Keratinocyte (primary cell): ENCODE results near the gene SDC1. TPM values are rescaled to one million over a fixed set of nuclear protein-coding genes. Genes with fewer than 3 reads are reported as not detected.

Experiments
- DNase-seq: peaks from one replicate; pipeline ENCODE4 v3.0.0-alpha.2; 2011; ENCODE audit warnings: low read depth, missing footprints, low spot score
- FAIRE-seq: peaks from 2 replicates; lab custom pipeline; 2011; peaks lifted over from hg19 to GRCh38; lab: Jason Lieb, UNC
- H2AFZ ChIP-seq: 2 replicates; pipeline ENCODE4 v1.6.0; 2012; ENCODE audit warnings: low read length, control low read depth, inconsistent platforms; ENCODE audit not compliant: control insufficient read depth
- H3K27ac ChIP-seq: 2 replicates; pipeline ENCODE4 v1.5.1; 2011; ENCODE audit warnings: low read length; ENCODE audit not compliant: control insufficient read depth, insufficient read depth
- H3K27me3 ChIP-seq: 3 replicates; pipeline ENCODE4 v1.6.0; 2011; ENCODE audit warnings: low read length; ENCODE audit not compliant: control insufficient read depth, insufficient read depth; ENCODE audit errors: extremely low read depth
- H3K36me3 ChIP-seq, 2 experiments: 2 replicates in 1 of 2; 3 replicates in 1 of 2; pipeline ENCODE4 v1.5.1; 2011; ENCODE audit warnings: low read length in 2 of 2, mild to moderate bottlenecking in 1 of 2; ENCODE audit not compliant: control insufficient read depth in 2 of 2, insufficient read depth in 2 of 2; ENCODE audit errors: extremely low read depth in 1 of 2
- H3K4me1 ChIP-seq: 3 replicates; pipeline ENCODE4 v1.5.1; 2011; ENCODE audit warnings: low read length; ENCODE audit not compliant: control insufficient read depth, insufficient read depth; ENCODE audit errors: extremely low read depth
- H3K4me2 ChIP-seq: 3 replicates; pipeline ENCODE4 v1.6.0; 2011; ENCODE audit warnings: low read depth, low read length; ENCODE audit not compliant: control insufficient read depth, insufficient read depth; ENCODE audit errors: extremely low read depth
- H3K4me3 ChIP-seq, 3 experiments: fragments of 200-600 bp in 1 of 3; sonication (generic) in 1 of 3; 2 replicates in 2 of 3; 3 replicates in 1 of 3; pipeline ENCODE4 v1.5.1; 2011 to 2016; ENCODE audit warnings: low read length in 3 of 3, mild to moderate bottlenecking in 3 of 3, control low read depth in 2 of 3, inconsistent platforms in 1 of 3, low read depth in 1 of 3, mixed read lengths in 1 of 3, mixed run types in 1 of 3, moderate library complexity in 1 of 3; ENCODE audit not compliant: control insufficient read depth in 2 of 3, insufficient read depth in 2 of 3; ENCODE audit errors: extremely low read depth in 1 of 3
- H3K79me2 ChIP-seq: 2 replicates; pipeline ENCODE4 v1.6.0; 2012; ENCODE audit warnings: low read length; ENCODE audit not compliant: control insufficient read depth, insufficient read depth
- H3K9ac ChIP-seq: 3 replicates; pipeline ENCODE4 v1.6.0; 2011; ENCODE audit warnings: low read length; ENCODE audit not compliant: control insufficient read depth, insufficient read depth; ENCODE audit errors: extremely low read depth
- H3K9me1 ChIP-seq: 3 replicates; pipeline ENCODE4 v1.6.0; 2011; ENCODE audit warnings: low read length; ENCODE audit not compliant: control insufficient read depth, insufficient read depth; ENCODE audit errors: extremely low read depth
- H3K9me3 ChIP-seq: 2 replicates; pipeline ENCODE4 v1.5.1; 2012; ENCODE audit warnings: low read depth, low read length; ENCODE audit not compliant: control insufficient read depth
- H4K20me1 ChIP-seq: 3 replicates; pipeline ENCODE4 v1.6.0; 2011; ENCODE audit warnings: low read length; ENCODE audit not compliant: control insufficient read depth, insufficient read depth; ENCODE audit errors: extremely low read depth
- CTCF ChIP-seq, 3 experiments: IDR thresholded peaks in 1 of 3; conservative IDR thresholded peaks in 1 of 3; optimal IDR thresholded peaks in 1 of 3; 2 replicates in 2 of 3; 3 replicates in 1 of 3; pipeline versions ENCODE3 to v1.5.1; 2011; ENCODE audit warnings: low read length in 3 of 3, mild to moderate bottlenecking in 3 of 3, moderate library complexity in 2 of 3, control low read depth in 1 of 3, inconsistent platforms in 1 of 3; ENCODE audit not compliant: insufficient read depth in 2 of 3; ENCODE audit errors: extremely low read depth in 1 of 3
- EZH2 ChIP-seq: IDR thresholded peaks from one replicate; pipeline ENCODE4 v1.6.1; 2012; ENCODE audit warnings: inconsistent platforms, mild to moderate bottlenecking, low read length, moderate library complexity
- dilution Hi-C: fragments of 300-500 bp; cut with MboI; formaldehyde crosslinking; loops from one replicate; pipeline ENCODE4 v1.7.0; 2020; ENCODE audit warnings: low sequenced_read_pairs; ENCODE audit not compliant: extremely low pct_ligation_motif_present
- polyA plus RNA-seq, 5 experiments: library from polyadenylated mRNA; depleted of rRNA in 3 of 5; stranded (reverse) in 3 of 5; stranded (forward) in 1 of 5; unstranded in 1 of 5; fragments of >200 nt; gene quantifications; 1 replicate in 1 of 5; 2 replicates in 3 of 5; 3 replicates in 1 of 5; pipeline versions ENCODE4 v1.2.1 to v1.2.3, GENCODE V29; 2011 to 2012; ENCODE audit warnings: missing spikeins in 2 of 5, low read depth in 1 of 5, low replicate concordance in 1 of 5

Gene SDC1
- polyA plus RNA-seq, 1 donor (not counting 4 experiments of a cell fraction or from before 2014, with no cell fraction given), result 696 TPM

GRCh38 chr2:20219763-20220380, 5.1 kb downstream of the SDC1 start:
- DNase-seq (no peak), FAIRE-seq (no peak)
- peak overlapping the region; percentile 96 for H3K27ac ChIP-seq
- H3K4me3 ChIP-seq, result peak overlapping the region; percentile 19 to 94 (median 91)
- H3K4me1 ChIP-seq, result peaks cover 79% of the 10 kb centered on the region
- peaks cover 34% of the 10 kb centered on the region for H4K20me1 ChIP-seq
- no peaks in the 10 kb centered on the region for H3K27me3 ChIP-seq
- dilution Hi-C loops, result no loop called here
- H3K9ac ChIP-seq, result peak overlapping the region; percentile 96
- H3K4me2 ChIP-seq, result peak overlapping the region; percentile 100
- H3K36me3 ChIP-seq, result peaks cover 19 to 73% of the 10 kb centered on the region in 2 experiments
- no peaks in the 10 kb centered on the region for H3K9me3 ChIP-seq
- no peak for TF ChIP-seq EZH2
- TF ChIP-seq CTCF (optimal IDR thresholded peaks at IDR 0.05 in 1 of 3, IDR thresholded peaks at IDR 0.05 in 1 of 3, conservative IDR thresholded peaks at IDR 0.05 in 1 of 3; ENCODE audit: extremely low read depth in 1 of 3, insufficient read depth in 2 of 3, low read length in 3 of 3), result no peak
- no peaks in the 10 kb centered on the region for H3K9me1 ChIP-seq
- H2AFZ ChIP-seq, result no peak overlapping the region
- peaks cover 99% of the 10 kb centered on the region for H3K79me2 ChIP-seq

GRCh38 chr2:20218331-20219320, 6.3 kb downstream of the SDC1 start:
- Histone ChIP-seq H3K36me3 (peaks cover 20 to 76% of the 10 kb centered on the region in 2 experiments), H3K27me3 (no peaks in the 10 kb centered on the region), H3K9me3 (no peaks in the 10 kb centered on the region), H3K4me1 (peaks cover 91% of the 10 kb centered on the region), H3K27ac (peak overlapping the region; percentile 96), H3K9ac (peak overlapping the region; percentile 96), H3K9me1 (peaks cover 3% of the 10 kb centered on the region), H4K20me1 (peaks cover 38% of the 10 kb centered on the region), H2AFZ (no peak overlapping the region), H3K4me2 (peak overlapping the region; percentile 100), H3K4me3 (peak overlapping the region; percentile 19 to 52 (median 37)), H3K79me2 (peaks cover 98% of the 10 kb centered on the region)
- dilution Hi-C loops, result no loop called here
- no peak for TF ChIP-seq EZH2
- no peak for TF ChIP-seq CTCF (optimal IDR thresholded peaks at IDR 0.05 in 1 of 3, IDR thresholded peaks at IDR 0.05 in 1 of 3, conservative IDR thresholded peaks at IDR 0.05 in 1 of 3; ENCODE audit: extremely low read depth in 1 of 3, insufficient read depth in 2 of 3, low read length in 3 of 3)
- no peak for DNase-seq
- peak; percentile 34 for FAIRE-seq
